LHCN-M2 (cell line): ENCODE data around the gene CTDP1. TPM values are rescaled to one million over a fixed set of nuclear protein-coding genes. Genes with fewer than 3 reads are reported as not detected.
"Not testable (repeated sequence)": the region's sequence is repeated elsewhere in the genome, so short reads cannot be mapped to it uniquely, and the experiment has no call there.

Experiments
- DNase-seq: peaks from one replicate; pipeline ENCODE4 v3.0.0-alpha.2; 2012; ENCODE audit warnings: low read depth
- total RNA-seq: library from RNA; depleted of rRNA; stranded (reverse); fragments of >200 nt; gene quantifications from 2 replicates; pipeline ENCODE4 v1.2.3, GENCODE V29; 2014

CTDP1 gene
- total RNA-seq, 1 experiment from 2014 or later = 16.4 TPM

GRCh38 chr18:79740047-79740446 lies 60.4 kb downstream of the CTDP1 start:
- DNase-seq = not testable (repeated sequence)

GRCh38 chr18:79740521-79741361 lies 61.1 kb downstream of the CTDP1 start:
- DNase-seq = no peak

- DNase-seq = no peak
These were observed 61.7 kb downstream of the CTDP1 start for GRCh38 chr18:79741362-79741700.

DNA sequence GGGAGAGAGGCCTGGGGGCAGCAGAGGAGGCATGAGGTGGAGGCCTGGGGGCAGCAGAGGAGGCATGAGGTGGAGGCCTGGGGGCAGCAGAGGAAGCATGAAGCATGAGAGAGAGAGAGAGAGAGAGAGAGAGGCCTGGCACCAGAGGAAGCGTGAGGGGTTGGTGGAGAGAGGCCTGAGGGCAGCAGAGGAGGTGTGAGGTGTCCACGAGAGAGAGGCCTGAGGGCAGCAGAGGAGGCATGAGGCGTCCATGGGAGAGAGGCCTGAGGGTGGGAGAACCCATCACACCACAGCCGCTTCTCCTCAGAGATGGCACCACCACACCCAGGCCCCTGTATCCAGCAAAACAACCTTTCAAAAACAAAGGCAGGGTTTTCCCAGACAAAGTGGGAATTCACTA lies 62.5 kb downstream of the CTDP1 start:
- no peak for DNase-seq

DNA sequence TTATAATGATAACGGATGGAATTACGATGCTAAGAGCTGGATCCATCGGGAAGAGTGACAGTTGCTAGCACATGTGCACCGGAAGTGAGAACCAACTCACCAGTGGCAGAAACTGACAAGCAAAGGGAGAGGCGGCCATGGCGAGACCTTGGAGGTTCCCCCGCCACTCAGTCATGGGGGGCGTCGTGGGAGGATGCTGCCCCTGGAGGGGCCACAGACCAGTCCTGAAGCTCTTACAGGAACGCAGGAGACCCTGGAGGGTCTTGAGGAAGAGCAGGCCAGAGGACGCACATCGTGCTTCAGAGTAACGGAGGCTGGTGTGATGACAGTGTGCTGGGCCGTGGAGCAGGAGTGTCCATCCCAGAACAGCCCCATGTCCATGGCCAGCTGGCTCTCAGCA lies 65.0 kb downstream of the CTDP1 start:
- DNase-seq = no peak

DNA sequence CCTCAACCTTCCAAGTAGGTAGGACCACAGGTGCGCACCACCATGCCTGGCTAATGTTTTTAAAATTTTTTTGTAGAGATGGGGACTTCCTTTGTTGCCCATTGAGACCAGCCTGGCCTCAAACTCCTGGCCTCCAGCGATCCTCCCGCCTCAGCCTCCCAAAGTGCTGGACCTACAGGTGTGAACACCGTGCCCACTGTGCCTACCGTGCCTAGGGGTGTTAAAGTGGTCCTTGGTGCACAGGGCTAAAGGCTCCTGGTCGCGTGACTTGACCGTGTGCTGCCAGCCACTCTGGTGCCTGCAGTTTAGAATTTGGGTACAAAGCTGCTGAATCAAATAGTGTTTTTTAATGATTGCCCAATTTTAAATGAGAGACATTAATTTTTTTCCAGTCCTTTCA lies 67.1 kb downstream of the CTDP1 start:
- DNase-seq = no peak

DNA sequence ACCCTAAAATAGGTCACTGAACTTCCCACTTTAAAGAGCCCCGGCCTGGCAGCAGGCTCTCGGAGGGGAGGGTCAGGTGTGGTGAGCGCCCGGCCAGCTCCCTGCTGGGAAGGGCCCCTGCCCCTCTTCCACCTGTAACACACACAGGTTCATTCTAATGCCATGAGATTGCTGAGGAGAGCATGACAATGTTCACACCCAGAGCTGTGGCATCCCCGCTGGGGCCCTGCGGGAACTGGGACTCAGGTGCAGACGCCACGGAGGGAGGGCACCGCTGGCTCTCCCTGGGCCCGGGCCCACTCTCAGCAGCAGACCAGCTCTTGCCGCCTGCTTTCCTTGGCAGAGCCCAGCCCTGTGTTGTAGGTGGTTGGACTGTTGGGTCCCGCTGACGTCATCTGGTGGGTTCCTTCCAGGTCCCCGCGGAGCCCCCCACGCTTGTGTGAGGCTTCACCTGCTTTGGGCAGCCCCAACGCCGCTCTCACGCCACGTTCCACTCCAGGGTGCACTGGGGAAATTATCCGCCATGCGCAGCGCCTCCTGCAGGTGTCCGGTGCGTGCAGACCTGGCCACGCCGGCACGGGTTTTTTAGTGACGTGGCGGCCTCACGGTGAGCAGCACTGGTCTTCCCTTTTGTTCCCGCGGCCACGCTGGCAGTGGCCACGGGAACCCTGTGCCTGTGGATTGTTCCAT lies 67.7 kb downstream of the CTDP1 start:
- no peak for DNase-seq

DNA sequence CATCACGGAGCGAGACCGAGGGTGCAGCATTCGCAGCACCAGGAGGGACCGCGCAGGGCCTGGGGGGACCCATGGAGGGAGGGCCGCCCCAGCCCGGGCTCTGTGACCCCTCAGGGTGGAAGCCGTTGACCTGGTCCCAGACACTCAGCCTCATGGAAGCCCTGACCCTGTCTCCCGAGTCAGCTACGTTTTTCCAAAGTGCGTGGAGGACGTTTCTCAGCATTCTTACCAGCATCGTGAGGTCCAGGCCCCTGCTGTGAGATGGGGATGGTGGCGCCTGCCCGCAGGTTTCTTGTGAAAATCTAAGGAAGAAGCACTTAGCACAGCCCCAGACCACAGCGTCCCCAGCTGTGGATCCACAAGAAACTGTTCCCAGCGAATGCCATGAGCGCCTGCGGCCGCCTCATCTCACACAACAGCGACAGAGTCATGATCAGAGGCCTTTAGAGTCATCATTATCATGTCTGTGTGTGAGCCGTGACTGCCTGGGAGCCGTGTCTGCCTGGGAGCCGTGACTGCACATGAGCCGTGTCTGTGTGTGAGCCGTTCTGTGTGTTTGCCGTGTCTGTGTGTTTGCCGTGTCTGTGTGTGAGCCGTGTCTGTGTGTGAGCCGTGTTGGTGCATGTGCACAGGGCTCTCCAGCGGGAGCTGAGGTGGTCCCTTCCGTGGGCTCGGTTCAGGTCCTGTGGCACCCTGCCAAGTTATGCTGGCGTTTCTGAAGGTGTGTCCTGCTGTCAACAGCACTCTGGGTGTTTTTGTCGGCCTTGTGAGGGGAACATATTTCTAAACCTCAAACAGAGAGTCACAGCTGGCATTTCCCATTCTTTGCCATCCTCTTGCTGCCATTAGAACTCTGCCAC lies 68.9 kb downstream of the CTDP1 start:
- DNase-seq = no peak

GRCh38 chr18:79749251-79750191 lies 69.9 kb downstream of the CTDP1 start:
- no peak for DNase-seq

DNA sequence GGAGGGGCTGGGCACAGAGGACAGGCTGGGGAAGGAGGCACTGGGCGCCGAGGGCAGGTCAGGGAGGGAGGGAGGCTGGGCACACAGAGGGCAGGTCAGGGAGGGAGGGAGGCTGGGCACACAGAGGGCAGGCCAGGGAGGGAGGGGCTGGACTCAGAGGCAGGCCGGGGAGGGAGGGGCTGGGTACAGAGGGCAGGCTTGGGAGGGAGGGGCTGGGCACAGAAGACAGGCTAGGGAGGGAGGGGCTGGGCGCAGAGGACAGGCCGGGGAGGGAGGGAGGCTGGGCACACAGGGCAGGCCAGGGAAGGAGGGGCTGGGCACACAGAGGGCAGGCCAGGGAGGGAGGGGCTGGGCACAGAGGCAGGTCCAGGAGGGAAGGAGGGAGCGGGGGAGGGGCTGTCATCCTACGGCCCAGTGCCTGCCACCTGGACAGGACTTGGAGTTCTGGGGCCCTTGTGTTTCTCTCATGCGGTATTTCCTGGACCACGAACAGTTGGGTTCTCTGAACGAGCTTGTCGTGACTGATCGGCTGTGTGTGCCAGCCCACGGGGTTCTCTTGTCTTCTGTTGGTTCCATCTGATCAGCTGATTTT lies 71.5 kb downstream of the CTDP1 start:
- DNase-seq = no peak

DNA sequence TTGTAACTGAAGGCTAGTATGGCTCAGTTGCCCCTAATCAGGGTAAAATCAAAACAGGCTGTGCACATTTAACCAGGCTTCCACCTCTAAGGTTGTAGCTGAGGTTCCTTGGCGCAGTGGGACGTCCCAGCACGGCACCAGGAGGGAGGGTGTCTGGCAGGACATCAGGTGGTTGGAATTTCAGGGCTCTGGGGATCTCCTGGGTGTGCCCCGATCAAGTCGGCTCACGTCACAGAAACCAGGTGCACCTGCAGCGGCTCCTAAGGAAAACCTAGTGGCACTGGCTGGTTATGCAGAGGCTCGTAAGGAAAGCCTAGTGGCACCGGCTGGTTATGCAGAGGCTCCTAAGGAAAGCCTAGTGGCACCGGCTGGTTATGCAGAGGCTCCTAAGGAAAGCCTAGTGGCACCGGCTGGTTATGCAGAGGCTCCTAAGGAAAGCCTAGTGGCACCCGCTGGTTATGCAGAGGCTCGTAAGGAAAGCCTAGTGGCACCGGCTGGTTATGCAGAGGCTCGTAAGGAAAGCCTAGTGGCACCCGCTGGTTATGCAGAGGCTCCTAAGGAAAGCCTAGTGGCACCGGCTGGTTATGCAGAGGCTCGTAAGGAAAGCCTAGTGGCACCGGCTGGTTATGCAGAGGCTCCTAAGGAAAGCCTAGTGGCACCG lies 72.4 kb downstream of the CTDP1 start:
- DNase-seq = not testable (repeated sequence)

GRCh38 chr18:79752946-79753345 lies 73.3 kb downstream of the CTDP1 start:
- DNase-seq = not testable (repeated sequence)

GRCh38 chr18:79753391-79753851 lies 73.8 kb downstream of the CTDP1 start:
- DNase-seq = no peak

DNA sequence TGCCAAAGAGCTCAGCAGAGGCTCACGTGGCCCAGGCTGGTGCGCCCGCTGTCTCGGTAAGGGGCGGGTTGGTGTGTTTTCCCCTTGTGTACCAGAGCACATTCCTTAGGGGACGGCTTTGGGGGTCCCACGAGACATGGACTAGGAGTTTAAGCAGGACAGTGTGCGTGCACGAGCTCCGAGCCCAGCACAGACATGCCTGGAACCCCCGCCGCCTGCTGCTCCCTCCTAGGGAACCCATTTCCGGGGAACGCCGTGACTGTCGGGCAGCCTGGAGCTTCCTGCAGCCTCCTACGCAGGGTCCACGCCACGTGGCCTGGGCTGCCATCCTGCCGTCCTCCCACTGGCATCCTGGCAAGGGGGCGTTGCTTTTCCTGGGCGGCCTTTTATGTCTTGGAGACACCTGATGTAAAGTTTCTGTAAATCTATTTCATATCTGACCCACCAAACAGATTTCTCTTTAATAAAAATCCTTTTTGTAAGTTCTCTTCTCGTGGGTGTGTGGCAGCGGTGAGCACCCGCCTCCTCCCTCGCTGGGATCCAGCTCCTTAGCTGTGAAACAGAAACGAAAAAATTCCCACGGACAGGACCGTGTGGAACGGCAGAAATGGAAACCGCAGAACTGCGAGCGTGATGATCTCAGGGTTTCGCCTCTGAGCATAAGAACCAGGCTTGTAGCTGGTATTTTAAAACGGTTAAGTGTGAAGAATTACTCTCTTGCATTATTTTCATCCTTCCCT lies 74.6 kb downstream of the CTDP1 start:
- no peak for DNase-seq

- DNase-seq = no peak
These were observed 75.3 kb downstream of the CTDP1 start for GRCh38 chr18:79754831-79755351.

DNA sequence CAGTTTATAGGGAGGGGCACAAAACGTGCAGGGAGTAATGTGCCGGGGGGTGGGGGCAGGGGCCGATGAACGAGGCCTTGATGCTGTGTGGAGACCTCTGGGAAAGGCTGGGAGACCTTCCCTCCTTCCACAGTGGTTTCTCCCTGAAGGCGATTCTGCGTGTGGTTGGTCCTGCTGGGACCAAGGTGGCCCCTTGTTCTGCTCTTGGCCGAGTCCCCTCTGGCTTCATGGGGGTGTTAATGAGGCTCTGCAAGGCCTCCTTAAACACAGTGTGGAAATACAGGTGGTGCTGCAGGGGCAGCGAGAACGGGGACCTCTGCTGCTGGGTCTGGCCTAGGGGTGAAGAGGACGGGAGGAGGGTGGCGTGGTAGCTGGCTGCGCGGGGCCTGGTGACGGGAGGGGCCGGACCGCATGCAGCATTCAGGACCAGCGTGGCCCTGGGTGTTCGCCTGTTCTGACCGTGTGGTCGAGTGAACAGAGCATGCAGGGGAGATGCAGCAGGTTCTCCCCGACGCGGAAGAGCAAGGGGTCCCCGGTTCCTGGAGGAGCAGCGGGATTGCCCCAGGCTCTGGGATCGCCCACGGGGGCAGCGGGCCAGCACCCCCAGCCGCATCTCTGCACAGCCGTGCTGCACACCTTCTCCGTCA lies 76.0 kb downstream of the CTDP1 start:
- DNase-seq = no peak

DNA sequence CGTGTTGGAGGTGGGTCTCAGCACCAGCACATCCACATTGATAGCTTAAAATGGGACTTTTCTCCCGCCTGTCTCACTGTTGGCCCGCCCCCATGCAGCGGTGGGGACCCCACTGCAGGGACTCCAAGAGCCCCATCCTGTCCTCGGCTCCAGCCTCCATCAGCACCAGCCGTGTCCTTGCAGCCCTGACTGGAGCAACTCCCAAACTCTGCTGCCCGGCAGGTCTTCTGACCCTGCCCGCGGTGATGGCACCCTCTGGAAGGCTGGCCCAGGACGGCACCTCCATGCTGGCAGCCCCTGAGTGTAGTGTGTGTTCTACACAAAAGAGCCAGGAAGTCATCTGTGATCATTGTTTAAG lies 76.5 kb downstream of the CTDP1 start:
- no peak for DNase-seq

GRCh38 chr18:79756826-79757225 lies 77.2 kb downstream of the CTDP1 start:
- DNase-seq = no peak

DNA sequence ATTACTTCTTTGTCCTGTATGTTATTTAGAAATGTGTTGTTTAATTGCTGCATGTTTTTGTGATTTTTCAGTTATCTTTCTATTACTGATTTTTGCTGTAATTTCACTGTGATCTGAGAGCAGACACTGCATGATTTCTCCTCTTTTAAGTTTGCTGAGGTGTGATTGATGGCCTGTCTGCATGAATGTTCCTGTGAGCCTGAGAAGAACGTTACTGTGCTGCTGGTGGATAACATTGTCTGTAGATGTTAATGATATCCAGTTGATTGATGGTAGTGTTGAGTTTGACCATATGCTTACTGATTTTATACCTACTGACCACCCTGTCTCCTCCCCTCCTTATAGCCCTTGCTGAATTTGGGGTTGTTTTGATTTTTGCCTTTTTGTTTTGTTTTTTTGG lies 80.7 kb downstream of the CTDP1 start:
- no peak for DNase-seq
